Pancreas (tissue), 10 donors: ENCODE data around the gene POR. TPM values are rescaled to one million over a fixed set of nuclear protein-coding genes. Genes with fewer than 3 reads are reported as not detected.

ENCODE experiments used
- ATAC-seq, 4 donors: fragments of 200-7000 bp; cut with Tn5 transposase; one replicate each; pipeline versions ENCODE4 v1.8.0 to v1.9.1; 2020; ENCODE audit warnings: mild to moderate bottlenecking in 4 of 4, moderate library complexity in 4 of 4
- DNase-seq, 6 donors: peaks; one replicate each; pipeline ENCODE4 v3.0.0-alpha.2; 2020
- FAIRE-seq: peaks from 2 replicates; lab custom pipeline; 2012; peaks lifted over from hg19 to GRCh38; lab: Jason Lieb, UNC
- H3K27ac ChIP-seq, 4 donors: fragments of 200-600 bp; sonication (generic); 1 replicate in 3 of 4; 2 replicates in 1 of 4; pipeline versions ENCODE4 v1.5.0 to v1.8.0; 2020
- H3K27me3 ChIP-seq, 4 donors: fragments of 200-600 bp; one replicate each; pipeline ENCODE4 v1.8.0; 2021
- H3K36me3 ChIP-seq, 3 donors: fragments of 200-600 bp; sonication (generic) in 1 of 3; one replicate each; pipeline versions ENCODE4 v1.5.0 to v1.8.0; 2020 to 2021
- H3K4me1 ChIP-seq, 3 donors: fragments of 200-600 bp; one replicate each; pipeline ENCODE4 v1.8.0; 2021
- H3K4me3 ChIP-seq, 4 donors: fragments of 200-600 bp; sonication (generic) in 2 of 4; one replicate each; pipeline versions ENCODE4 v1.5.0 to v1.8.0; 2020 to 2021
- H3K9me3 ChIP-seq, 4 donors: fragments of 200-600 bp; one replicate each; pipeline ENCODE4 v1.8.0; 2021
- WGBS, 2 donors: extraction: QIAGEN DNeasy Blood & Tissue Kit; methylation state at CpG; one replicate each; pipeline ENCODE4 v1.1.7; 2013; 5-methylcytosine and 5-hydroxymethylcytosine counted together
- intact Hi-C, 3 donors: fragments of 100-400 bp; cut with DNase I; formaldehyde crosslinking; loops; one replicate each; pipeline versions ENCODE4 v1.11.1 to v1.14.2; 2022
- polyA plus RNA-seq, 2 donors: library from polyadenylated mRNA; stranded (reverse); fragments of 200-250 nt; gene quantifications; one replicate each; pipeline ENCODE4 v1.2.3, GENCODE V29; 2013
- total RNA-seq, 6 donors: library from RNA; stranded (reverse); fragmentation: NEBNext Ultra II Directional in 4 of 6; extraction: Animal tissue kit (Norgen Biotek cat#: 25700) in 4 of 6; gene quantifications; one replicate each; pipeline versions ENCODE4 v1.2.1 to v1.2.4, GENCODE V29; 2021 to 2023
- TF ChIP-seq, protein P1 (sequence below), 4 donors: fragments of 200-600 bp; sonication (generic) in 3 of 4; IDR thresholded peaks; one replicate each; pipeline versions ENCODE4 v1.5.0 to v1.8.0; 2021; ENCODE audit warnings: antibody characterized with exemption in 4 of 4
- donor health status: healthy with polysubstance abuse.
- donor health status: DM: no; HTN: no; CAD: no; lungs with moderate emphysema.
- donor health status: DM: no; HTN: no; CAD: no.
- donor health status: control.
- donor health status: control.
- donor health status: Bipolar disorder and iron deficiency.
- donor health status: DM: yes; HTN: yes; CAD: no.
- donor health status: DM: no; HTN: no; CAD: no.
- donor health status: DM: no; HTN: no; CAD: no.
- donor health status: DM: yes; HTN: yes; CAD: no.

POR gene
- total RNA-seq (10 to 100 TPM; 29.7 to 71.6 (median 41.7) TPM), polyA plus RNA-seq (10 to 100 TPM; 84.2 to 99.0 TPM)

DNA sequence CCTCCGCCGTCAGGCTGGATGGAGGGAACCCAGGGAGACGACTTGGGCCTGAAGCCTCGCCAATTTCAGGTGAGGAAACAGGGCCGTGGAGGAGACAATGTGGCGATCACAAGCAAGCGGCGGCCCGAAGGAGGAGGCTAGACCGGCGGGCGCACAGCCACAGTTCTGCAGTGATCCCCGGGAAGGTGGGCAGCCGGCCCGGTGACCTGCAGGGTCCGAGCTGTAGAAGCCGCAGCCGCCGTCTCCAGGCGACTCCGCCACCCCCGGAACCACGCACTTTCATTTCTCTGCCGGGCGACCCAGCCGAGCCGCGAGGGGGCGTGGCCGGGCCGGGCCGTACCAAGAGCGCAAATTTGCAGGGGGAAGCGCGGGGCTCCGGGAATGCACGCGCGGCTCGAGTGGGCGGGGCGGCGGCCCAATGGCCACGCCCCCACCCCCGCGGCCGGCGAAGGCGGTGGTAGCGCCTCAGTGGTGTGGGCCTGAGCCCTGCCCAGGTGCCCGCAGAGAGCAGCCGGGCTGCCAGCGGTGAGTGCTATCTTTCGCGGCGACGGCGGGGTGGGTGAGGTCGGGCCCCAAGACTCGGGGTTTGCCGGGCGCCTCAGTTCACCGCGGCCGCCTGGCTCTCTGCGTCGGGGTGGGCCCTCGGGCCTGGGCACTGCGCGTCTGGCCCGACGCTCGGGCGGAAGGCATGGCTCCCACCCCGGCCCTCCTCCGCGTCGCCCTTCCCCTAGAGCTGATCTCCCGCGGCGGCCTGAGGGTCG, at the start of gene POR:
Gene POR (plus strand): TSS at position 501 of the 761 bp plus-strand sequence. CDS start 38,847 bp downstream, outside the sequence.
- H3K36me3 ChIP-seq: no peaks in the 10 kb centered on the region
- 0 to 1% methylated on average over 62 to 82 of the region's 82 CpGs for WGBS, 2 donors
- no peaks in the 10 kb centered on the region for H3K27me3 ChIP-seq
- H3K4me1 ChIP-seq: peaks cover 0 to 5% (median 0%) of the 10 kb centered on the region in 3 donors
- peak; percentile 99 to 100 (median 99) for ATAC-seq
- H3K27ac ChIP-seq: peak within 1 kb of the TSS; percentile 73 to 87 (median 76)
- FAIRE-seq: no peak
- peak; percentile 92 to 98 (median 96) for DNase-seq
- H3K9me3 ChIP-seq: no peaks in the 10 kb centered on the region
- peak within 1 kb of the TSS; percentile 90 to 99 (median 98) for H3K4me3 ChIP-seq
- TF ChIP-seq, protein P1, sequence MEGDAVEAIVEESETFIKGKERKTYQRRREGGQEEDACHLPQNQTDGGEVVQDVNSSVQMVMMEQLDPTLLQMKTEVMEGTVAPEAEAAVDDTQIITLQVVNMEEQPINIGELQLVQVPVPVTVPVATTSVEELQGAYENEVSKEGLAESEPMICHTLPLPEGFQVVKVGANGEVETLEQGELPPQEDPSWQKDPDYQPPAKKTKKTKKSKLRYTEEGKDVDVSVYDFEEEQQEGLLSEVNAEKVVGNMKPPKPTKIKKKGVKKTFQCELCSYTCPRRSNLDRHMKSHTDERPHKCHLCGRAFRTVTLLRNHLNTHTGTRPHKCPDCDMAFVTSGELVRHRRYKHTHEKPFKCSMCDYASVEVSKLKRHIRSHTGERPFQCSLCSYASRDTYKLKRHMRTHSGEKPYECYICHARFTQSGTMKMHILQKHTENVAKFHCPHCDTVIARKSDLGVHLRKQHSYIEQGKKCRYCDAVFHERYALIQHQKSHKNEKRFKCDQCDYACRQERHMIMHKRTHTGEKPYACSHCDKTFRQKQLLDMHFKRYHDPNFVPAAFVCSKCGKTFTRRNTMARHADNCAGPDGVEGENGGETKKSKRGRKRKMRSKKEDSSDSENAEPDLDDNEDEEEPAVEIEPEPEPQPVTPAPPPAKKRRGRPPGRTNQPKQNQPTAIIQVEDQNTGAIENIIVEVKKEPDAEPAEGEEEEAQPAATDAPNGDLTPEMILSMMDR (IDR thresholded peaks at IDR 0.05): no peak
- intact Hi-C loops: no loop called here

DNA sequence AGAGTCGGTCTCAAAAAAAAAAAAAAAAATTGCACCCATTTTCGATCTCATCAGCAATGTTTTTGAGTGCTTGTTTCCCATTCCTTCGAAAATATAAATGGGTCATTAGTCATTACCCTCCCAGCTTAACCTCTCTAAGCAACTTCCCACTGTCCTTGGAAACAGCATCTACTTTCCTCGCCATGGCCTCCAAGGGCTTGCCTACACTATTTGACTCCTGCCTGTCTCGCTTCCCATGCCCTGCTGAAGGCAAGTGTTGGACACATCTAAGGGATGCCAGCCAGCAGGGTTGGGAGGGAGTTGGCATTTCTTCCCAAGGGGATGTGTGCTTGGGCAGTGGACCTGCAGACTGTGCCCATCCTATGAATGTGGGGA, 48.9 kb upstream of the POR start:
- FAIRE-seq (no peak), DNase-seq (no peak), ATAC-seq (peak; percentile 13 to 45 (median 22))
- Histone ChIP-seq H3K9me3 (no peaks in the 10 kb centered on the region), H3K4me1 (no peaks in the 10 kb centered on the region), H3K27me3 (no peaks in the 10 kb centered on the region), H3K4me3 (no peak overlapping the region), H3K36me3 (no peaks in the 10 kb centered on the region), H3K27ac (no peak overlapping the region)
- WGBS, 2 donors: 22 to 35% methylated on average over 5 of the region's 5 CpGs
- TF ChIP-seq, protein P1 (IDR thresholded peaks at IDR 0.05): no peak
- intact Hi-C loops: loop anchor here in 2 of 3 donors (5.0 to 10.0 kb wide), 2 partner anchors 156 to 159 kb away; no protein-coding TSS in a partner anchor

DNA sequence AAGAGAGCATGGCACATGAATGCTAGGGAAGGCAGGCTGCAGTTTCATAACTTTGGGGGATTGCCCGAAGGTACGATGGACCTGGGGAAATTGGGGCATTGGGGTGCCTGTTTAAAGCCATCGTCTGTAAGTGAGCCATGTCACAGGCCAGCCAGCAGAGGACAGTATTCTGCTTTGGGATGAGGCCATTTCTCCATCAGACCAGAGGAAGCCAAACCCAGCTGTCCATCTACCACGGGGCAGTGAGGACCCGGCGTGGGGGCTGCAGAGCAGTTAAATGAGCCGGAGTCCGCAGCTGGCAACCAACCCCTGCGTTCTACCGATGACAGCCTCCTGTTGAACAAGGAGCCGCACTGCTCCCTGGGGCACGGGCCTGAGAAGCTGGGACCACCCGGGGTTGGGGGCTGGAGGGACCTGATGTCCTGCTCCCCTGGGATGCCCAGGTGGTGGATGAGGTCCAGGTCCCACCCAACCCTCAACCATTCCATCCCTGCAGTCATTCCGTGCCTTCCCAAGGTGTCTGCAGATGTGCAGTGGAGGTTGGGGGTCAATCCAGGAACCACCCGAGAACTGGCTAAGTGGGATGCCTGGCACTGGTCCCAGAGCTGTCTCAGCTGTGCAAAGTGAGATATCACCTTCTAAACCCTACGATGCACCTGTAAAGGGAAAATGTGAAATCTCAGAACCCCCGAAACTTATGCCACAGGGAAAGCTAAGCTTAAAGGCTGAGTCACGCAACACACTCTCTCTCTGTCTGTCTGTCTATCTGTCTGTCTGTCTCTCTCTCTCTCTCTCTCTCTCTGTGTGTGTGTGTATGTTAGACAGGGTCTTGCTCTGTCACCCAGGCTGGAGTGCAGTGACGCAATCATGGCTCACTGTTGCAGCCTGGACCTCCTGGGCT, 48.2 kb upstream of the POR start:
- intact Hi-C loops: loop anchor here in 2 of 3 donors (5.0 to 10.0 kb wide), 2 partner anchors 156 to 158 kb away; no protein-coding TSS in a partner anchor
- ATAC-seq: peak; percentile 85 to 98 (median 97)

DNA sequence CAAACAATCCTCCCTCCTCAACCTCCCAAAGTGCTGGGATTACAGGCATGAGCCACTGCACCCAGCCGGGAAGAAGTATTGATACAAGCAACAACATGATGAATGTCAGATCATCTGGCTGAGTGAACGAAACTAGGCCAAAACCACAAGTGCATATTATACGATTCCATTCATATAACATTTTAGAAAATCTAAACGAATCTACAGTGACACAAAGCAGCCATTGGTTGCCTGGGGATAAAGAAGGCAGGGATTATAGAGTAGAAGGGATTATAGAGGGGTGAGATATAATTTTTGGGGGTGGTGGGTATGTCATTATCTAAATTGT, 47.6 kb upstream of the POR start:
- H3K4me1 ChIP-seq: no peaks in the 10 kb centered on the region
- no peaks in the 10 kb centered on the region for H3K27me3 ChIP-seq
- no peak for FAIRE-seq
- no peak for ATAC-seq
- no peaks in the 10 kb centered on the region for H3K9me3 ChIP-seq
- intact Hi-C loops: loop anchor here in 2 of 3 donors (5.0 to 10.0 kb wide), 2 partner anchors 155 to 157 kb away; no protein-coding TSS in a partner anchor
- WGBS, 2 donors: 68 to 69% methylated on average over 4 of the region's 4 CpGs
- no peak for DNase-seq
- H3K4me3 ChIP-seq: no peak overlapping the region
- TF ChIP-seq, protein P1 (IDR thresholded peaks at IDR 0.05): no peak
- no peaks in the 10 kb centered on the region for H3K36me3 ChIP-seq
- no peak overlapping the region for H3K27ac ChIP-seq

More for the DNA sequence above, 48.2 kb upstream of the POR start:
- Histone ChIP-seq H3K9me3 (no peaks in the 10 kb centered on the region), H3K4me3 (no peak overlapping the region), H3K27me3 (no peaks in the 10 kb centered on the region), H3K36me3 (no peaks in the 10 kb centered on the region), H3K27ac (no peak overlapping the region), H3K4me1 (no peaks in the 10 kb centered on the region)
- WGBS, 2 donors: 30 to 31% methylated on average over 19 of the region's 19 CpGs
- DNase-seq (peak; percentile 37 to 74 (median 54)), FAIRE-seq (no peak)
- TF ChIP-seq, protein P1 (IDR thresholded peaks at IDR 0.05): peak; percentile 63 to 94 (median 88)
